HepG2 (cell line): ENCODE data around the gene MOV10L1. TPM values are rescaled to one million over a fixed set of nuclear protein-coding genes. Genes with fewer than 3 reads are reported as not detected.

Source experiments
- ARNTL ChIP-seq: sonication (generic); formaldehyde crosslinking; IDR thresholded peaks from 2 replicates; pipeline ENCODE4 v1.4.0; 2020; ENCODE audit warnings: mild to moderate bottlenecking, missing genetic modification reagents
- ATF3 ChIP-seq: sonication (generic); formaldehyde crosslinking; IDR thresholded peaks from 2 replicates; pipeline ENCODE4 v1.4.0; 2020; ENCODE audit warnings: missing genetic modification reagents
- CCAR2 ChIP-seq: fragments of 200-400 bp; formaldehyde crosslinking; optimal IDR thresholded peaks from 2 replicates; pipeline ENCODE3; 2018; ENCODE audit warnings: low read depth, mild to moderate bottlenecking, low read length, moderate library complexity
- DNMT1 ChIP-seq: sonication (generic); formaldehyde crosslinking; IDR thresholded peaks from 2 replicates; pipeline ENCODE4 v1.5.1; 2020; ENCODE audit warnings: mild to moderate bottlenecking, missing genetic modification reagents
- DR1 ChIP-seq: sonication (generic); formaldehyde crosslinking; IDR thresholded peaks from 2 replicates; pipeline ENCODE4 v1.8.0; 2021; ENCODE audit warnings: mild to moderate bottlenecking, missing genetic modification reagents, inconsistent platforms
- ELF3 ChIP-seq: IDR thresholded peaks from 2 replicates; pipeline ENCODE4 v1.6.1; 2016; ENCODE audit warnings: missing genetic modification reagents, missing compliant biosample characterization
- GATA4 ChIP-seq: sonication (generic); IDR thresholded peaks from 2 replicates; pipeline ENCODE4 v1.6.1; 2016; ENCODE audit warnings: antibody characterized with exemption, low read depth, borderline replicate concordance
- GATAD2A ChIP-seq: IDR thresholded peaks from 2 replicates; pipeline ENCODE4 v1.6.1; 2016
- KDM2A ChIP-seq: sonication (generic); formaldehyde crosslinking; IDR thresholded peaks from 2 replicates; pipeline ENCODE4 v1.4.0; 2020; ENCODE audit warnings: low read depth, missing genetic modification reagents, borderline replicate concordance
- MXD3 ChIP-seq: IDR thresholded peaks from 2 replicates; pipeline ENCODE4 v1.6.1; 2016; ENCODE audit warnings: mild to moderate bottlenecking, missing biosample characterization, missing genetic modification reagents
- NFE2 ChIP-seq: sonication (generic); formaldehyde crosslinking; IDR thresholded peaks from 2 replicates; pipeline ENCODE4 v1.4.0; 2020; ENCODE audit warnings: missing genetic modification reagents
- PRPF4 ChIP-seq: fragments of 200-400 bp; formaldehyde crosslinking; IDR thresholded peaks from 2 replicates; pipeline ENCODE4 v1.6.1; 2016; ENCODE audit warnings: low read length, low read depth; ENCODE audit not compliant: poor library complexity, severe bottlenecking
- REPIN1 ChIP-seq: sonication (generic); formaldehyde crosslinking; IDR thresholded peaks from 2 replicates; pipeline ENCODE4 v1.8.0; 2022; ENCODE audit warnings: missing genetic modification reagents, low read depth, mild to moderate bottlenecking, borderline replicate concordance
- RNF219 ChIP-seq: sonication (generic); formaldehyde crosslinking; IDR thresholded peaks from 2 replicates; pipeline ENCODE4 v1.5.0; 2020; ENCODE audit warnings: mild to moderate bottlenecking, missing genetic modification reagents
- SAFB2 ChIP-seq: sonication (generic); formaldehyde crosslinking; IDR thresholded peaks from 2 replicates; pipeline ENCODE4 v1.5.1; 2020; ENCODE audit warnings: missing genetic modification reagents, low read depth, mild to moderate bottlenecking, borderline replicate concordance
- SALL2 ChIP-seq: sonication (generic); formaldehyde crosslinking; IDR thresholded peaks from 2 replicates; pipeline ENCODE4 v1.8.1; 2023; ENCODE audit warnings: mild to moderate bottlenecking, missing genetic modification reagents, inconsistent platforms
- SP5 ChIP-seq: IDR thresholded peaks from 2 replicates; pipeline ENCODE4 v1.6.1; 2016; ENCODE audit warnings: low read depth, borderline replicate concordance
- SYNCRIP ChIP-seq: fragments of 200-400 bp; formaldehyde crosslinking; IDR thresholded peaks from 2 replicates; pipeline ENCODE4 v1.6.1; 2018; ENCODE audit warnings: mild to moderate bottlenecking, low read depth, low read length; ENCODE audit not compliant: insufficient read depth
- TBX3 ChIP-seq: fragments of 450-650 bp; IDR thresholded peaks from 2 replicates; pipeline ENCODE4 v1.6.1; 2017; ENCODE audit warnings: antibody characterized with exemption, mild to moderate bottlenecking, inconsistent platforms, borderline replicate concordance
- U2AF1 ChIP-seq: fragments of 200-400 bp; formaldehyde crosslinking; optimal IDR thresholded peaks from 2 replicates; pipeline ENCODE3; 2017; ENCODE audit warnings: mild to moderate bottlenecking, low read depth, low read length
- WIZ ChIP-seq: sonication (generic); formaldehyde crosslinking; IDR thresholded peaks from 2 replicates; pipeline ENCODE4 v1.5.1; 2020; ENCODE audit warnings: mild to moderate bottlenecking, missing genetic modification reagents
- ZNF205 ChIP-seq: IDR thresholded peaks from 2 replicates; pipeline ENCODE4 v1.6.1; 2018; ENCODE audit warnings: missing biosample characterization, missing genetic modification reagents
- ZNF276 ChIP-seq: sonication (generic); formaldehyde crosslinking; IDR thresholded peaks from 2 replicates; pipeline ENCODE4 v1.4.0; 2020; ENCODE audit warnings: mild to moderate bottlenecking, low read depth, missing genetic modification reagents
- ZNF343 ChIP-seq: sonication (generic); formaldehyde crosslinking; IDR thresholded peaks from 2 replicates; pipeline ENCODE4 v1.4.0; 2020; ENCODE audit warnings: mild to moderate bottlenecking, missing genetic modification reagents
- ZNF572 ChIP-seq: sonication (generic); formaldehyde crosslinking; IDR thresholded peaks from 2 replicates; pipeline ENCODE4 v1.5.1; 2020; ENCODE audit warnings: mild to moderate bottlenecking, missing genetic modification reagents
- ZNF784 ChIP-seq: sonication (generic); formaldehyde crosslinking; IDR thresholded peaks from 2 replicates; pipeline ENCODE4 v1.5.1; 2020; ENCODE audit warnings: missing genetic modification reagents, mild to moderate bottlenecking, borderline replicate concordance
- ZSCAN31 ChIP-seq: sonication (generic); formaldehyde crosslinking; IDR thresholded peaks from 2 replicates; pipeline ENCODE4 v1.5.0; 2020; ENCODE audit warnings: low read depth, mild to moderate bottlenecking, missing genetic modification reagents
- polyA plus RNA-seq, 8 experiments: library from polyadenylated mRNA; depleted of rRNA in 3 of 8; stranded (reverse) in 7 of 8; unstranded in 1 of 8; fragments of >200 nt; fragmentation: Illumina TruSeq in 4 of 8; extraction: Trizol in 4 of 8; gene quantifications; 2 replicates each; pipeline versions ENCODE4 v1.2.1 to v1.2.3, GENCODE V29; 2011 to 2016; ENCODE audit warnings: low read depth in 4 of 8, missing spikeins in 1 of 8, mixed read lengths in 1 of 8; ENCODE audit not compliant: insufficient read depth in 1 of 8
- total RNA-seq, 5 experiments: library from RNA; depleted of rRNA; stranded (reverse); fragments of >200 nt; fragmentation: Illumina TruSeq; extraction: Trizol; gene quantifications; 2 replicates each; pipeline ENCODE4 v1.2.3, GENCODE V29; 2016; ENCODE audit warnings: low read depth in 1 of 5

The MOV10L1 gene
- total and polyA plus RNA-seq, 2 of the 13 experiments (the other 11 are each of a cell fraction or from before 2014, with no cell fraction given), result 0.11 to 0.12 TPM

- TF ChIP-seq MXD3, result no peak
- no peak for TF ChIP-seq RNF219
- TF ChIP-seq DNMT1, result no peak
- no peak for TF ChIP-seq WIZ
- no peak for TF ChIP-seq SP5 (CRISPR knock-in tag)
- TF ChIP-seq GATA4, result no peak
- 0 out of 2 replicates have a peak, but pooled peaks have one; percentile 21 for TF ChIP-seq ZNF784 (CRISPR knock-in tag)
- TF ChIP-seq ZNF572 (CRISPR knock-in tag), result no peak
- TF ChIP-seq SALL2 (CRISPR knock-in tag), result no peak
- no peak for TF ChIP-seq DR1 (CRISPR knock-in tag)
- TF ChIP-seq ZNF205 (CRISPR knock-in tag), result no peak
- TF ChIP-seq ZSCAN31, result 0 out of 2 replicates have a peak, but pooled peaks have one; percentile 51
- TF ChIP-seq SAFB2 (CRISPR knock-in tag), result no peak
- TF ChIP-seq REPIN1 (CRISPR knock-in tag), result no peak
- no peak for TF ChIP-seq TBX3
- no peak for TF ChIP-seq NFE2 (CRISPR knock-in tag)
- TF ChIP-seq GATAD2A, result no peak
- TF ChIP-seq U2AF1, result no peak
- no peak for TF ChIP-seq KDM2A
- TF ChIP-seq ZNF276, result no peak
- no peak for TF ChIP-seq ELF3 (CRISPR knock-in tag)
- TF ChIP-seq CCAR2, result no peak
- TF ChIP-seq ZNF343, result no peak
- TF ChIP-seq ARNTL (CRISPR knock-in tag), result no peak
- no peak for TF ChIP-seq SYNCRIP
- TF ChIP-seq PRPF4, result no peak
- TF ChIP-seq ATF3 (CRISPR knock-in tag), result no peak
Measured at GRCh38 chr22:50186181-50186714, 96.4 kb downstream of the MOV10L1 start (continued).
